Measurements from ENCODE around the gene KRT38. TPM values are rescaled to one million over a fixed set of nuclear protein-coding genes. Genes with fewer than 3 reads are reported as not detected.

The KRT38 gene
- total RNA-seq, 2 donors from 2014 or later, result not detected

GRCh38 chr17:41387670-41388069 lies 53.1 kb downstream of the KRT38 start:
- WGBS, result 64% methylated on average over 4 of the region's 4 CpGs
- Histone ChIP-seq H3K9me3 (no peaks in the 10 kb centered on the region), H3K36me3 (no peaks in the 10 kb centered on the region), H3K4me3 (no peak overlapping the region), H3K27me3 (replicated peaks; ENCODE audit: insufficient read depth) (no peaks in the 10 kb centered on the region), H3K27ac (no peak overlapping the region), H3K4me1 (replicated peaks) (no peaks in the 10 kb centered on the region)
- TF ChIP-seq CTCF (IDR thresholded peaks at IDR 0.05), result no peak
- no peak for TF ChIP-seq POLR2A (IDR thresholded peaks at IDR 0.05)
- no peak for TF ChIP-seq POLR2AphosphoS5 (IDR thresholded peaks at IDR 0.05)
- DNase-seq (ENCODE audit: low spot score), result no peak
- intact Hi-C loops (cut with DNase I), result no loop called here

GRCh38 chr17:41386227-41386626 lies 54.6 kb downstream of the KRT38 start:
- Histone ChIP-seq H3K4me3 (no peak overlapping the region), H3K4me1 (replicated peaks) (no peaks in the 10 kb centered on the region), H3K9me3 (no peaks in the 10 kb centered on the region), H3K27me3 (replicated peaks; ENCODE audit: insufficient read depth) (no peaks in the 10 kb centered on the region), H3K36me3 (no peaks in the 10 kb centered on the region), H3K27ac (no peak overlapping the region)
- no peak for DNase-seq (ENCODE audit: low spot score)
- intact Hi-C loops (cut with DNase I), result no loop called here
- TF ChIP-seq CTCF (IDR thresholded peaks at IDR 0.05), result no peak
- no peak for TF ChIP-seq POLR2AphosphoS5 (IDR thresholded peaks at IDR 0.05)
- no peak for TF ChIP-seq POLR2A (IDR thresholded peaks at IDR 0.05)
- WGBS, result 96% methylated on average over 1 of the region's 1 CpG

Small RNAs within 50 kb of the gene (small RNA-seq; reads per million reads assigned to genes)
- gene RNU2-32P, result 0 reads per million in 2 donors

Other genes with a start within 250 kb of the KRT38 start
- gene KRTAP9-2, start 214.3 kb downstream of the KRT38 start, total RNA-seq, result not detected
- not detected for gene KRTAP9-3, start 208.5 kb downstream of the KRT38 start, total RNA-seq
- gene KRTAP9-8, start 203.0 kb downstream of the KRT38 start, total RNA-seq, result not detected
- gene KRTAP9-4, start 191.3 kb downstream of the KRT38 start, total RNA-seq, result not detected
- not detected for gene KRTAP9-9, start 185.6 kb downstream of the KRT38 start, total RNA-seq
- gene KRTAP9-6, start 175.6 kb downstream of the KRT38 start, total RNA-seq, result not detected
- not detected for gene KRTAP9-7, start 165.3 kb downstream of the KRT38 start, total RNA-seq
- not detected for gene KRTAP29-1, start 138.1 kb downstream of the KRT38 start, total RNA-seq
- not detected for gene KRTAP16-1, start 131.7 kb downstream of the KRT38 start, total RNA-seq
- not detected for gene KRTAP17-1, start 125.3 kb downstream of the KRT38 start, total RNA-seq
- not detected for gene KRT33A, start 90.2 kb downstream of the KRT38 start, total RNA-seq
- gene KRT33B, start 71.2 kb downstream of the KRT38 start, total RNA-seq, result not detected
- gene KRT34, start 58.7 kb downstream of the KRT38 start, total RNA-seq, result 1 to 10 TPM in 1 of 2 donors, not detected in 1; 1.5 TPM
- not detected for gene KRT31, start 43.4 kb downstream of the KRT38 start, total RNA-seq
- gene KRT37, start 16.4 kb downstream of the KRT38 start, total RNA-seq, result not detected
- gene KRT32, start 26.4 kb upstream of the KRT38 start, total RNA-seq, result not detected
- not detected for gene KRT35, start 40.2 kb upstream of the KRT38 start, total RNA-seq
- gene KRT36, start 48.9 kb upstream of the KRT38 start, total RNA-seq, result not detected
- gene KRT13, start 64.6 kb upstream of the KRT38 start, total RNA-seq, result 10 to 100 TPM; 38.4 to 62.7 TPM
- gene KRT15, start 77.9 kb upstream of the KRT38 start, total RNA-seq, result 1,000 to 10,000 TPM in 1 of 2 donors, 100 to 1,000 TPM in 1; 138 to 1,038 TPM
- gene KRT19, start 87.3 kb upstream of the KRT38 start, total RNA-seq, result 100 to 1,000 TPM; 351 to 398 TPM
- gene KRT9, start 131.1 kb upstream of the KRT38 start, total RNA-seq, result not detected
- gene KRT14, start 145.9 kb upstream of the KRT38 start, total RNA-seq, result 100 to 1,000 TPM in 1 of 2 donors, 10 to 100 TPM in 1; 28.1 to 298 TPM
- 1 to 10 TPM; 4.0 to 6.7 TPM for gene KRT16, start 171.8 kb upstream of the KRT38 start, total RNA-seq
- 100 to 1,000 TPM; 201 to 360 TPM for gene KRT17, start 183.6 kb upstream of the KRT38 start, total RNA-seq
- 100 to 1,000 TPM; 136 to 320 TPM for gene EIF1, start 247.9 kb upstream of the KRT38 start, total RNA-seq